Stomach (tissue), 9 donors: ENCODE results near the gene DPF3. TPM values are rescaled to one million over a fixed set of nuclear protein-coding genes. Genes with fewer than 3 reads are reported as not detected.
A peak's percentile ranks its signal among the peaks of the same experiment; 100 is the strongest.

ENCODE experiments used
- DNase-seq, 2 donors: peaks; one replicate each; pipeline versions ENCODE4 v3.0.0 to v3.0.0-alpha.2; 2013 to 2019
- H3K27ac ChIP-seq, 5 donors: fragments of 200-600 bp in 4 of 5; sonication (generic) in 4 of 5; one replicate each; pipeline ENCODE4 v1.5.1; 2013 to 2019; ENCODE audit warnings: mild to moderate bottlenecking in 1 of 5, moderate library complexity in 1 of 5
- H3K27me3 ChIP-seq, 3 donors: fragments of 200-600 bp; sonication (generic); one replicate each; pipeline ENCODE4 v1.5.1; 2017 to 2019; ENCODE audit warnings: mixed run types in 1 of 3
- H3K36me3 ChIP-seq, 4 donors: fragments of 200-600 bp; sonication (generic); 1 replicate in 3 of 4; 2 replicates in 1 of 4; pipeline ENCODE4 v1.5.1; 2016 to 2019
- H3K4me1 ChIP-seq, 4 donors: fragments of 200-600 bp; sonication (generic); one replicate each; pipeline ENCODE4 v1.5.1; 2016 to 2019
- H3K4me3 ChIP-seq, 4 donors: fragments of 200-600 bp; sonication (generic) in 3 of 4; one replicate each; pipeline ENCODE4 v1.5.1; 2016 to 2019; ENCODE audit warnings: mild to moderate bottlenecking in 1 of 4
- H3K9me3 ChIP-seq, 4 donors: fragments of 200-600 bp; sonication (generic); one replicate each; pipeline ENCODE4 v1.5.1; 2016 to 2019
- EP300 ChIP-seq: sonication (generic); formaldehyde crosslinking; IDR thresholded peaks from one replicate; pipeline ENCODE4 v1.6.1; 2017; ENCODE audit warnings: antibody characterized with exemption
- POLR2A ChIP-seq, 4 donors: fragments of 450-650 bp; IDR thresholded peaks; one replicate each; pipeline ENCODE4 v1.6.1; 2016; ENCODE audit warnings: antibody characterized with exemption in 4 of 4, control low read depth in 2 of 4, mild to moderate bottlenecking in 1 of 4, moderate library complexity in 1 of 4
- POLR2AphosphoS5 ChIP-seq, 3 donors: sonication (generic); formaldehyde crosslinking; IDR thresholded peaks; one replicate each; pipeline ENCODE4 v1.6.1; 2016; ENCODE audit warnings: antibody characterized with exemption in 3 of 3
- WGBS, 5 donors: extraction: QIAGEN DNeasy Blood & Tissue Kit in 3 of 5; methylation state at CpG; one replicate each; pipeline versions ENCODE4 v1.1.5 to v1.1.7; 2013 to 2018; 5-methylcytosine and 5-hydroxymethylcytosine counted together
- intact Hi-C: fragments of 100-400 bp; cut with DNase I; formaldehyde crosslinking; loops from one replicate; pipeline ENCODE4 v1.15.1; 2023; ENCODE audit warnings: low total_unique reads
- polyA plus RNA-seq, 3 donors: library from polyadenylated mRNA; stranded (reverse); fragments of 200-250 nt; gene quantifications; one replicate each; pipeline ENCODE4 v1.2.3, GENCODE V29; 2013
- total RNA-seq, 5 donors: library from RNA; depleted of rRNA; stranded (reverse); fragments of >200 nt; gene quantifications; one replicate each; pipeline versions ENCODE4 v1.1.0 to v1.2.3, GENCODE V29; 2014 to 2016
- TF ChIP-seq, protein P1 (sequence below), 7 experiments: fragments of 450-650 bp in 4 of 7; fragments of 200-600 bp in 3 of 7; sonication (generic) in 3 of 7; IDR thresholded peaks; one replicate each; pipeline ENCODE4 v1.5.1; 2016 to 2019; ENCODE audit warnings: antibody characterized with exemption in 7 of 7, control low read depth in 2 of 7, mild to moderate bottlenecking in 1 of 7
- donor health status: healthy with polysubstance abuse.
- donor health status: Bipolar disorder and iron deficiency.
- donor health status: healthy.

Gene DPF3
- total and polyA plus RNA-seq, 8 donors = 0.20 to 113 (median 3.7) TPM

DNA sequence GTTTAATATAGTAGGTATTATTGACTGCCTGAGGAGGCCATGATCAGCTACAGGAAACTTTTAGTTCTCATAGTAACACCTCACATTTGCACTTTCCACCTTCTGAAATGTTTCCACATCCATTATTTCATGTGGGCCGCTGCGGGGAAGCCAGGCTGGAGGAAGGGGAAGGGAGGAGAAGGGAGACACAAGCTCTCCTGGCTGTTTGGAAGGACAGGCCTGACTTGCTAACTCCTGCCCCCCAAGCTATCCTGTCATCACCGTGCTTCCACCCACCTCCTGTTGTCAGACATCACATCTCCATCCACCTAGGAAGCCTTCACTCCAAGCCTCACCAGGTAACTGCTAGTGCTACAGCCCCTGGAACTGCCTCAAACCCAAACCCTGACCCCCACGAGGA, 9.5 kb downstream of the DPF3 start:
- WGBS, 5 donors = 62 to 76% (median 67%) methylated on average over 4 of the region's 4 CpGs
- H3K9me3 ChIP-seq = no peaks in the 10 kb centered on the region
- H3K36me3 ChIP-seq = no peaks in the 10 kb centered on the region
- intact Hi-C loops = no loop called here
- H3K4me1 ChIP-seq = no peaks in the 10 kb centered on the region
- no peak for DNase-seq
- TF ChIP-seq POLR2A (IDR thresholded peaks at IDR 0.05) = no peak
- TF ChIP-seq, protein P1, sequence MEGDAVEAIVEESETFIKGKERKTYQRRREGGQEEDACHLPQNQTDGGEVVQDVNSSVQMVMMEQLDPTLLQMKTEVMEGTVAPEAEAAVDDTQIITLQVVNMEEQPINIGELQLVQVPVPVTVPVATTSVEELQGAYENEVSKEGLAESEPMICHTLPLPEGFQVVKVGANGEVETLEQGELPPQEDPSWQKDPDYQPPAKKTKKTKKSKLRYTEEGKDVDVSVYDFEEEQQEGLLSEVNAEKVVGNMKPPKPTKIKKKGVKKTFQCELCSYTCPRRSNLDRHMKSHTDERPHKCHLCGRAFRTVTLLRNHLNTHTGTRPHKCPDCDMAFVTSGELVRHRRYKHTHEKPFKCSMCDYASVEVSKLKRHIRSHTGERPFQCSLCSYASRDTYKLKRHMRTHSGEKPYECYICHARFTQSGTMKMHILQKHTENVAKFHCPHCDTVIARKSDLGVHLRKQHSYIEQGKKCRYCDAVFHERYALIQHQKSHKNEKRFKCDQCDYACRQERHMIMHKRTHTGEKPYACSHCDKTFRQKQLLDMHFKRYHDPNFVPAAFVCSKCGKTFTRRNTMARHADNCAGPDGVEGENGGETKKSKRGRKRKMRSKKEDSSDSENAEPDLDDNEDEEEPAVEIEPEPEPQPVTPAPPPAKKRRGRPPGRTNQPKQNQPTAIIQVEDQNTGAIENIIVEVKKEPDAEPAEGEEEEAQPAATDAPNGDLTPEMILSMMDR (IDR thresholded peaks at IDR 0.05) = no peak
- no peak for TF ChIP-seq EP300
- no peak for TF ChIP-seq POLR2AphosphoS5 (IDR thresholded peaks at IDR 0.05)
- no peak overlapping the region for H3K27ac ChIP-seq
- no peak overlapping the region for H3K4me3 ChIP-seq
- peaks cover 0 to 44% (median 4%) of the 10 kb centered on the region in 3 donors for H3K27me3 ChIP-seq

DNA sequence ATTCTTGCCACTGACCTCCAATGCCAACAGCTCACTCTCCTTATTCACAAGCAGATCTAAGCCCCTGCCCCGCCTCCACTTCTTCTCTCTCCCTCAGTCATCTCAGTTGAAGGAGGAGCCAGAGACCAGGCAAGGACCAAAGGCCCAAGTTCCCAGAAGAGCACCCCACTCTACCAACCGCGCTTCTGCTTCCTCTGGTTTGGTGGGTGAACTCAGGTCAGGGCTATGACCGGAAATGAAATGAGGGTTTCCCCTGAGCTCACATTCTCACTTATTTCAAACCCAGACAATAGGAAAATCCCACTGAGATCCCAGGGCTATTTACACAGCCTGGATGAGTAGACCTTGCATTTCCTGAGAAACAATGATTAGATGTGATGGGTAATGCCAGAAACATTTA, 9.9 kb downstream of the DPF3 start:
- no peaks in the 10 kb centered on the region for H3K36me3 ChIP-seq
- intact Hi-C loops = no loop called here
- no peak for TF ChIP-seq EP300
- no peak for TF ChIP-seq POLR2AphosphoS5 (IDR thresholded peaks at IDR 0.05)
- TF ChIP-seq, protein P1 (IDR thresholded peaks at IDR 0.05) = no peak
- TF ChIP-seq POLR2A (IDR thresholded peaks at IDR 0.05) = no peak
- H3K9me3 ChIP-seq = no peaks in the 10 kb centered on the region
- WGBS, 5 donors = 69 to 78% (median 74%) methylated on average over 4 of the region's 4 CpGs
- H3K4me1 ChIP-seq = no peaks in the 10 kb centered on the region
- H3K4me3 ChIP-seq = no peak overlapping the region
- peak in 1 of 2 donors; percentile 25 for DNase-seq
- H3K27ac ChIP-seq = no peak overlapping the region
- peaks cover 0 to 39% (median 0%) of the 10 kb centered on the region in 3 donors for H3K27me3 ChIP-seq

DNA sequence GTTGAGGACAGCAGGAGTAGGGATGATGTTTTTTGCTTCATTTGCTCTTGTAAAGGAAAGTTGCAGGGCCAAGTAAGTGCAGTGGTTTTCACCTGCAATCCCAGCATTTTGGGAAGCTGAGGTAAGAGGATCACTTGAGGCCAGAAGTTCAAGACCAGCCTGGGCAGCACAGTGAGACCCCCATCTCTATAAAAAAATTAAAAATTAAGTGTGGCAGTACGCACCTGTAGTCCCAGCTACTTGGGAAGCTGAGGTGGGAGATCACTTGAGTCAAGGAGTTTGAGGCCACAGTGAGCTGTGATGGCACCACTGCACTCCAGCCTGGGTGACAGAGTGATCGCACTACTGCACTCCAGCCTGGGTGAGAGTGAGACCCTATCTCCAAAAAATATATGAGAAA, 10.8 kb downstream of the DPF3 start:
- TF ChIP-seq EP300 (no peak), POLR2AphosphoS5 (IDR thresholded peaks at IDR 0.05) (no peak), POLR2A (IDR thresholded peaks at IDR 0.05) (no peak)
- TF ChIP-seq, protein P1 (IDR thresholded peaks at IDR 0.05) = no peak
- DNase-seq = no peak
- Histone ChIP-seq H3K4me3 (no peak overlapping the region), H3K36me3 (no peaks in the 10 kb centered on the region), H3K4me1 (no peaks in the 10 kb centered on the region), H3K9me3 (no peaks in the 10 kb centered on the region), H3K27ac (no peak overlapping the region), H3K27me3 (peaks cover 0 to 31% (median 0%) of the 10 kb centered on the region in 3 donors)
- WGBS, 5 donors = 85 to 98% (median 93%) methylated on average over 2 of the region's 2 CpGs
- intact Hi-C loops = no loop called here

DNA sequence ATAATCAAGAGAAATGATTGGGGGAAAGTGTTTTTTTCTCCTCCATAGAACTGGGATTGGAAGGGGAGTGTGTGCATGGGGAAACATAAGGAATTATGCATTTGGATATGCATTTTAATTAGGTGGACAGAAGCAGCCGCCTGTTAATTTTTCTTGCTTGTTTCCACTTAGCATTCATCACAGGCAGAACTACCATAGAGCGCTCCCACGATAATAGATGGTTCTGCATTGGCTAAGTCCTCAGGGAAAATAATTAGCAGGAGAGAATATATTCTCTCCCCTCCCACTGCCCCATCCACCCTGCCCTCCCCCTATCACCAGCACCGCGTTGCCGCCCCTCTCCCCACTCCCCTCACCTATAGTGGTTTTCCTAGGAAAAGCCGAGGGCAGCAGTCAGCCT, 11.4 kb downstream of the DPF3 start:
- H3K36me3 ChIP-seq = no peaks in the 10 kb centered on the region
- H3K27me3 ChIP-seq = peaks cover 0 to 24% (median 0%) of the 10 kb centered on the region in 3 donors
- H3K27ac ChIP-seq = no peak overlapping the region
- H3K9me3 ChIP-seq = no peaks in the 10 kb centered on the region
- TF ChIP-seq EP300 (no peak), POLR2A (IDR thresholded peaks at IDR 0.05) (no peak), POLR2AphosphoS5 (IDR thresholded peaks at IDR 0.05) (no peak)
- TF ChIP-seq, protein P1 (IDR thresholded peaks at IDR 0.05) = no peak
- whole genome bisulfite sequencing, 5 donors = 68 to 76% (median 74%) methylated on average over 7 of the region's 7 CpGs
- H3K4me3 ChIP-seq = no peak overlapping the region
- DNase-seq = no peak
- no peaks in the 10 kb centered on the region for H3K4me1 ChIP-seq
- intact Hi-C loops = no loop called here
